HG03457 (cell line): ENCODE measurements around the gene ELAVL1.
"Not testable (repeated sequence)": the region's sequence is repeated elsewhere in the genome, so short reads cannot be mapped to it uniquely, and the experiment has no call there.

Source experiments
- ATAC-seq: cut with Tn5 transposase; IDR thresholded peaks from one replicate; pipeline ENCODE4 v1.9.1; 2021; ENCODE audit warnings: moderate number of reproducible peaks; ENCODE audit not compliant: unreplicated experiment

ELAVL1 gene

DNA sequence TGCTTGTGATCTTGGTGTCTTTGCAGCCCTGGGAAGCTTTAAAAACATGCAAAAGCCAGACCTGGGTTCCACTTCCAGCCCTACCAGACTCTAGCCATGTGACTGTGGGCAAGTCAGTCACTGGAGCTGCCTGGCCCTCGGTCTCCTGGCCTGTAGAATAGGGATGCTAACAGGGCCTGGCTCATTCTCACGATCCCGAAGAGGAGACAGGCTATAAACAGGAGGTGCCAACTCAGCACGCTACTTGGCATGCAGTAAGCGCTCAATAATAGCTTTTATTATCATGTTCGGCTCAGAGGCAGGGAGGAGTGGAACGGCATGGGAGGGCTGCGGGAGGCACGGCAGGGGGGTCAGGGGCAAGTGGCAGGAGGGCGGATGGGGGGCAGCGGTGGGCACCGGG lies 81.2 kb downstream of the ELAVL1 start:
- ATAC-seq = no peak

DNA sequence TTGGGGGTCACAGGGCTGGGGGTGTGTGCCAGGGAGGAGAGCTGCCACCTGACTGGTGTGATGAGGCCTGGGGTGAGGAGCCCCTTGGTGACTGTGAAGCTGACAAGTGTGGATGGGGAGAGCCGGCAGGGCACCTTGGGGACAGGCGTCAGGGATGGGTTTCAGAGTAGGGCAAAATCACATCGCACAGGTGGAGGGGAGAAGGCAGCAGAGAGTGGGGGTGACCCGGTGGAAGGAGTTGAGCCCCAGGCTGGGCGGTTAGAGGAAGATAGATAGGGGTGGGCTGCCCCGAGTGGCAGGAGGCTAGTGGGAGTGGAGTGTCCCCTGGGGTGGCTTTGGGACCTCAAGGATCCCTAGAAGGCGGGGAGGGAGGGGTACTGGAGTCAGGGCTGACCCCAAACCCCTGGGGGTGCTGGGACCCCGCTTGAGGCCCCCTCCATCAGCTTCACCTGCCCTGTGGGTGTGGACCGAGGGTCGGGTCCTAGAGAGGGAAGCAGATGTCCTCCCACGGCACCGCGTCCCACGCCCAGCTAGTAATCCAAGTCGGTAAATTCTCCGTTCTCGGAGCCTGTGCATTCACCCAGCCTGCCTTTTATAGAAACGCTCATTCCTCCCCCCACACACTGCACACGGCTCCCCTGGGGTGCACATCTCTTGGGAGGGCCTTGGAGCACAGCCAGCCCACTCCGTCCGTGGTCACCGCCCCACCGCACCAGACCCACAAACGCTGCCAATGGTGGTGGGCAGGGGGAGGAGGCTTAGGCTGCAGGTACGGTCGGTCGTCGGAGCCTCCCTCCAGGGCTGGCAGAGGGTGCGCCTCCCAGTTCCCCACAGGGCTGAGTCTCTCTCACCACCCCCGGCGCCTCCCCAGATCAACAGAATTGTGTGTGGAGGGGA lies 81.9 kb downstream of the ELAVL1 start:
- no peak for ATAC-seq

DNA sequence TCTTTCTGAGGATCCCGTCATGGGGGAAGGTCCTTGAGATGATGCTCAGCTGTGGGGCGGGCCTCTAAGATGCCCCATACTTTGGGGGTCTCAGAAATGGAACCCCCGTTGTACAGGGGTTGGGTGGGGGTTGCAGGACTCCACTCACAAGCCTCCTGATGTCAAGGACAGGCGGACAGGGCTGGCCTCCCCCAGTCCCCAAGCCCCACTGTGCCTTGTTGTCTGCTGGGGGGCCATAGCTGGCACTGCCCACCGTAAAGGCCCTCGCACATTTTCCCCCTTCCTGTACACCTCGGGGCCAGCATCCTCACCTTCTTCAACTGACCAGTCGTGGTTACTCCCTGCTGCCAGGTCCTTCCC lies 82.6 kb downstream of the ELAVL1 start:
- ATAC-seq = no peak

DNA sequence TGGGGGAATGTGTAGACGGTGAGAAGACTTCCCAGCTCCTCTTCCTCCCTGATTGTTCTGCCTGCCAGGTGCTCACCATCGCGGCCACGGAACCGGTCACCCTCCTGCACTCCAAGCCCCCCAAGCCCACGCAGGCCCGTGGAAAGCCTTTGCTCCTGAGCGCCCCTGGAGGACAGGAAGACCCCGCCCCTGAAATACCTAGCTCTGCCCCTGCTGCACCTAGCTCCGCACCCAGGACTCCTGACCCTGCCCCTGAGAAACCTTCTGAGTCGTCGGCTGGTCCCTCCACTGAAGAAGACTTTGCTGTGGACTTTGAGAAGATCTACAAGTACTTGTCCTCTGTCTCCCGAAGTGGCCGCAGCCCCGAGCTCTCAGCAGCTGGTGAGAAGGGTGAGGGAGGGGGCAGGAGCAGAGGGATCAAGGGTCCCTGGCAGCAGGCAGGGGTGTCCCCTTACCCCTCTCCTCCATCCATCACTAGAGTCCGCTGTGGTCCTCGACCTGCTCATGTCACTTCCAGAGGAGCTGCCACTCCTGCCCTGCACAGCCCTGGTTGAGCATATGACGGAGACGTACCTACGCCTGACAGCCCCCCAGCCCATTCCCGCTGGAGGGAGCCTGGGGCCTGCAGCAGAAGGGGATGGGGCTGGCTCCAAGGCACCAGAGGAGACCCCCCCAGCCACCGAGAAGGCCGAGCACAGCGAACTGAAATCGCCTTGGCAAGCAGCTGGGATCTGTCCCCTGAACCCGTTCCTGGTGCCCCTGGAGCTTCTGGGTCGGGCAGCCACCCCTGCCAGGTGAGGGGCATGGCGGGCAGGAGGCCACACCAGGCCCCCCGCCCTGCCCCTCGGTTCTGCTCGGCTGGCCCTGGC lies 83.2 kb downstream of the ELAVL1 start:
- ATAC-seq = no peak

DNA sequence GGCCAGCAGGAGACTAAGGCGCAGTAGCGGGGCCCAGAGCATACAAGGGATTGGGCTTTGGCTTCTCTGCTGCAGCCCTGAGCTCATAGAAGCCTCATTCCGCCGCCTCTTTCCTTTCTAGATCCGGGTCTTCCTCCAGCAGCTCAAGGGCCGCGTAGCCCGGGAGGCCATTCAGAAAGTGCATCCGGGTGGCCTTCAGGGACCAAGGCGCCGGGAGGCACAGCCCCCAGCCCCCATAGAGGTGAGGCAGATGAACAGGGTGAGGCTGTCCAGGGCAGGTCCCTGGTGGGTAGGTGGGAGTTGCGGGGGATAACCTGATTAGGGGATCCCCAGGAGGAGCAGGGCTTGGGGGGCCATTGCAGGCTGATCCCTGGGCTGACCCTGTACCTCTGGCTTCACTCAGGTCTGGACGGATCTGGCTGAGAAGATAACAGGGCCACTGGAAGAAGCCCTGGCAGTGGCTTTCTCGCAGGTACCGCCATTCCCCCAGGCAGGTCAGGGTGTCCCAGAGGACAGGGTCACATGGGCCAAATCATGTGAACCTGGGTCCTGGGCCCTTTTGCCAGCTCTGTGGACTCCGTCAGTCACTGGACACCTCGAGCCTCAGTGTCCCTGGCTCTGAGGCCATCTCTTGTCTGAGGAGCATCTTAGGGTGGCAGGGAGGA lies 84.0 kb downstream of the ELAVL1 start:
- ATAC-seq = no peak

DNA sequence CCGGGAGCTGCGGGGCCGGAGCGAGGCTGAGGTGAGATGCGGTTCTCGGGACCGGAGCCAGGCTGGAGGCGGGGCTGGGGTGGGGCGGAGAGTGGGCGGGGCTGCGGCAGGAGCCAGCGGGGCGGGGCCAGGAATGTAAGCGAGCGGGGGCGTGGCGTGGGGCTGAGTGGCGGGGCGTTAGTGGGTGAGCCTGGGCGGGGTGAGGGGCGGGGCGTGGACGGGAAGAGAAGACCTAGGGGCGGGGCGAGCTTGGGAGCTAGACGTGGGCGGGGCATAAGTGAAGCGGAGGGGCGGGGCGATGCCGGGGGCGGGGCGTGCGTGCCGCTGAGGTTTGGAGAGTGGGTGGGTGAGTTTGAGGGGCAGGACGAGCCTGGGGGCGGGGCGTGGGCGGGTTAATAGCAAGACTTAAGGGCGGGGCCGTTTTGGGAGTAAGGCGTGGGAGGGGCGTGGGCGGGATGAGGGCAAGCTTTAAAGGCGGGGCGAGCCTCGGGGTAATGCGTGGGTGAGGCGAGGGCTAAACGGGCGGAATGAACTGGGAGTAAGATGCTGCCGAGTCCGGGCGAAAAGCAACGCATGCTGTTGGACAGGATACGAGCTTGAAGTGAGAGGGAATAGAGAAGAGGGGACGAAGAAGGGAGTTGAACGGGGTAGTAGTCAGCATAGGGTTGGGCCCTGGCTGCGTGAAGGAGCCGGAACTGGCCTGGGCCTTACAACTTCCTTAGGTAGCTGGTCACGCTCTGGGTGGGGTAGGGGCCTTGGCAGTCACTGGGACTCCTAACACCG lies 84.7 kb downstream of the ELAVL1 start:
- ATAC-seq = peak; percentile 23

DNA sequence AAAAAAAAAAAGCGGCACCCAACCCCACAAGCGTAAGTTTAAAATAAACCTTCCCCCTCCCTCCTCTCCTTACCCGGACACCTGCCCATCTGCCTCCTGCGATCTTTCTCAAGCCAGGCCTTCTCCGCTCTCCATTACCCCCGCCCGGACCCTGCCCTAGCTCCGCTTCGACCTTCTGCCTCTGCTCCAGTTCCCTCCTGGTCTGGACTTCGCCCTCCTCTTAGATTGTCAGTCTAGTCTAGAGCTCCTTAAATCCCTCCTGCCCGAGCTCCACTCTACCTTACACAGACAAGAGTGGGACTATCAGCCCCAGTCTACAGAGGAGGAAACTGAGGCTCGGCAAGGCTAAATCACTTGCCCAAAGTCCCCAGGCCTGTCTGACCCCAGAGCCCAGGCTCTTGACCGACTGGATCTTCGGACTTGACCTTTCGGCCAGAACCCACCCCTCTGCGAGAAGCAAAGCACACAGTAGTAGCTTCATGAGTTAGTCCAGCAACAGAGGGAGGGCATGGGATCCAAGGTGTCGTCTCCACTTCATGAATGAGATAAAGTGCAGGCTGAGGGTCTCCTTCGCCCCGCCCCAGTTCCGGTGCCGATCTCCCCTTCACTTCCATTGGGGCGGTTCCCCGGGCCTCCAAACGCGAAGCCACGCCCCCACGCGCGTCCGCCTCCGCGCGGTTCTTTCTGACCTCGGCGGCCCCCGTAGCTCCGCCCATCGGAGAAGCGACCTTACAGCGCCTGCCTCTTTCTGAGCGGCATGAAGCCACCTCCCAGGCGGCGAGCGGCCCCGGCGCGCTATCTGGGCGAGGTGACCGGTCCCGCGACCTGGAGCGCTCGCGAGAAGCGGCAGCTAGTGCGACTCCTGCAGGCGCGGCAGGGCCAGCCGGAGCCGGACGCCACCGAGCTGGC lies 85.6 kb downstream of the ELAVL1 start, which contains the start of gene SNAPC2:
TSS of gene SNAPC2 (plus strand) at position 729 of the 909 bp plus-strand sequence. CDS start at position 758, 29 bp downstream.
- peak; percentile 46 for ATAC-seq

DNA sequence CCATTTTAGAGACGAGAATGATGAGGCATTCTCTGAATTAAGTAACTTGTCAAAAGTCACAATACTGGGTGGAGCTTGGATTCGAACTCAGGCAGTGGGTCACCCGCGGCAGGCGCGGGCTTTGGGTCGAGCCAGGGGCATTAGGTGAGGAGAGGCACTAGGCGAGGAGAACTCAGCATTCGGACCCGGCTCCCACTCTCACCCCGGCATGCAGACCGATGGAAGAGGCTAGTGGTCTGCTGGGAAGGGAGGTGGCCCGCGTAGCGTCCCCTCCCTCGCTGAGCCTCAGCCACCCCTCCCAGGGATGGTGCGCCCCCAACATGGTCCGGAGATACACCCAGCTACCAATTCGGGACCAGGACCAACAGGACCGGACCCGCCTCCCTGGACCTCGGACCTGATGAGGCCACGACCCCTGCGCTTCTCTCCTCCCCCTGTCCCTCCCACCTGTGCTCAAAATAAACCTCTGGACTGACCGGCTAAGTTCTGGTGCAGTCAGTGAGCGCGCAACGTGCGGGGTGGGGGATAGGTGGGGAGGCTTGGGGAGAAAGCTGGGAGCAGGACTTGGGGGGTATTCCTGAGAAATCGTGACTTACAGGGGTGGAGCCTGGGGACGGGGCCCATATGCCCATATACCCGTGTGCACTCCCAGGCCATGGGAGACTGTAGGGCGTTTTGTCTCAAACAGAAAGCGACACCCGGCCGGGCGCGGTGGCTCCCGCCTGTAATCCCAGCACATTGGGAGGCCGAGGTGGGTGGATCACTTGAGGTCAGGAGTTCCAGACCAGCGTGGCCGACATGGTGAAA lies 86.6 kb downstream of the ELAVL1 start:
- ATAC-seq = no peak

DNA sequence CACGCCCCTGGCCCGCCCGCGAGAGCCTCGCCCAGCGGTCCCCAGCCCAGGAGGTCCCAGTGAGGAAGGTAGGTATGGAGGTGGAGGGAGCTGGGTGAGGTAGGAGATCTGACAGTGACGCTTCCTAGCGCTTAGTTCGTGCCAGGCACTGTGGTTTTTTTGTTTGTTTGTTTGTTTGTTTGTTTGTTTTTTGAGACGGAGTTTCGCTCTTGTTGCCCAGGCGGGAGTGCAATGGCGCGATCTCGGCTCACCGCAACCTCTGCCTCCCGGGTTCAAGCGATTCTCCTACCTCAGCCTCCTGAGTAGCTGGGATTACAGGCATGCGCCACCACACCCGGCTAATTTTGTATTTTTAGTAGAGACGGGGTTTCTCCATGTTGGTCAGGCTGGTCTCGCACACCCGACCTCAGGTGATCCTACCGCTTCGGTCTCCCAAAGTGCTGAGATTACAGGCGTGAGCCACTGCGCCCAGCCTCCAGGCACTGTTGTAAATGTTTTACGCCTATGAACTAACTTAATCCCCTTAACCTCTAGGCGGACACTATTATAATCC lies 87.3 kb downstream of the ELAVL1 start:
- not testable (repeated sequence) for ATAC-seq

DNA sequence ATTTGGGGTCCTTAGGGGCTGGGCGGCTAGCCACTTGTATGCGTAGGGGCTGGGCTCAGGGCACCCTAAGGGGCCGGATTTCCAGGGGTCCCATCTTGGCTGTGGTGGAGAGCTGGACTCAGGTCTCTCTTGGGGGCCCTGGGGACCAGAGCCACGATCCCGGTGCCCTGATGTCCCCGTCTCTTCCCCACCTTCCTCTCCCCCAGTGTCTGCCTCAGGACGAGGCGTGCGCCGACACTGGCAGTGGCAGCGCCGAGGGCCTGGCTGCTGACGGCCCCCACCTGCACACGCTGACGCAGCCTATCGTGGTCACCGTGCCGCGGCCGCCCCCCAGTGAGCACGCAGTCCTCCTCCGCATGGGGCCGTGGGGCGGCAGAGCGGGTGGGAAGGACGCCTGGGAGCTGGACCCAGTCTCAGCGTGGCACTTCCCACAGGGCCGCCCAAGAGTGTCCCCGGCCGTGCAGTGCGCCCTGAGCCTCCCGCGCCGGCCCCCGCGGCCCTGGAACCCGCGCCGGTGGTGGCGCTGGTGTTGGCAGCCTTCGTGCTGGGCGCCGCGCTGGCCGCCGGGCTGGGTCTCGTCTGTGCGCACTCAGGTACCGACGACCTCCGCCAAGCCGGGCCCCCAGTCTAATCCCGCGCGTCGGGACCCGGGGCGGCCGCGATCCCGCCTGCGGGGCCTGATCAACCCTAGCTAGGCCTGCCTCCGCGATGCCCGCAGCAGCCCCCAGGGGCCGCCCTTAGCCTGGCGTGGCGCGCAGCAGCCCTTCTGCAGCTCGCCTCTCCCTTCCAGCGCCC lies 88.0 kb downstream of the ELAVL1 start:
- no peak for ATAC-seq

DNA sequence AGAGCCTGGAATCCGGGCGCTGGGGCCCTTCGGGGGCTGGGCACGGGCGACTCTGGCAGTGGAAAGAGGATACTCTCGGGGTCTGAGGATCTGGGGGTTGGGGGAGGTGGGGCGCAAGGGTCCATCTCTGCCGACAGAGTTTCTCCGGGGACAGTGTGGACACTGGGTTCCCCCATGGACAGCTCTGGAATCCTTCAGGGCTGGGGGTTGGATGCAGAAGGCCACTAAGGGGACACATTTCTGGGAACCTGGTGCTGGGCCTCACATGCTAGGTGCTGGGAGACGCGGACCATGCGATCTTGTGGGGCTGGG lies 88.5 kb downstream of the ELAVL1 start:
- no peak for ATAC-seq

DNA sequence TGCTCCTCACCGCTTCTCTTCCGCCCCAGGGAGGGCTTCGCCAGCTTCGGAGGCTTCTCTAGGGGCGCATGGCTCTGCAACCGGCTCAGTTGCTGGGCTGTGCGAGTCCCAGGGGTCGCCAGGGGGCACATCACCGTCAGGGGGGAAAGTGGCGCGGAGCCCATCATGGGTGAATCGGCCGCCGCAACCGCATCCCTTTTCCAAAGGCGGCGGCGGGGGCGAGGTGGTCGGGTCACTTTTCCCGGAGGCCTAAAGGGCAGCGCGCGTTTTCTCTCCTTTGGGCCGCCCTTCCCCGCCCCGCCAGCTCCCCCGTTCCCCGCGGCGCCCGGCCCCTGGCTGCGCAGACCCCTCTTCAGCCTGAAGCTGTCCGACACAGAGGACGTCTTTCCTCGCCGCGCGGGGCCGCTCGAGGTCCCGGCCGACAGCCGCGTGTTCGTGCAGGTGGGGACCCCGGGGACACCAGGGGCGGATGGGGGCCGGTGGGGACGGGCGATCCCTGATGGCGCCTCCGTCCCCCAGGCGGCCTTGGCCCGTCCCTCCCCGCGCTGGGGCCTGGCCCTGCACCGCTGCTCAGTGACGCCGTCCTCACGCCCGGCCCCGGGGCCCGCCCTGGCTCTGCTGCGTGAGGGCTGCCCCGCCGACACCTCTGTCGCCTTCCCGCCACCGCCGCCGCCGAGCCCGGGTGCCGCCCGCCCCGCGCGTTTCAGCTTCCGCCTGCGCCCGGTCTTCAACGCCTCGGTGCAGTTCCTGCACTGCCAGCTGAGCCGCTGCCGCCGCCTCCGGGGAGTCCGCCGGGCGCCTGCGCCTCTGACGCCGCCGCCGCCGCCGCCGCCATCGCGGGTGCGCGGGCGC lies 89.1 kb downstream of the ELAVL1 start:
- no peak for ATAC-seq

DNA sequence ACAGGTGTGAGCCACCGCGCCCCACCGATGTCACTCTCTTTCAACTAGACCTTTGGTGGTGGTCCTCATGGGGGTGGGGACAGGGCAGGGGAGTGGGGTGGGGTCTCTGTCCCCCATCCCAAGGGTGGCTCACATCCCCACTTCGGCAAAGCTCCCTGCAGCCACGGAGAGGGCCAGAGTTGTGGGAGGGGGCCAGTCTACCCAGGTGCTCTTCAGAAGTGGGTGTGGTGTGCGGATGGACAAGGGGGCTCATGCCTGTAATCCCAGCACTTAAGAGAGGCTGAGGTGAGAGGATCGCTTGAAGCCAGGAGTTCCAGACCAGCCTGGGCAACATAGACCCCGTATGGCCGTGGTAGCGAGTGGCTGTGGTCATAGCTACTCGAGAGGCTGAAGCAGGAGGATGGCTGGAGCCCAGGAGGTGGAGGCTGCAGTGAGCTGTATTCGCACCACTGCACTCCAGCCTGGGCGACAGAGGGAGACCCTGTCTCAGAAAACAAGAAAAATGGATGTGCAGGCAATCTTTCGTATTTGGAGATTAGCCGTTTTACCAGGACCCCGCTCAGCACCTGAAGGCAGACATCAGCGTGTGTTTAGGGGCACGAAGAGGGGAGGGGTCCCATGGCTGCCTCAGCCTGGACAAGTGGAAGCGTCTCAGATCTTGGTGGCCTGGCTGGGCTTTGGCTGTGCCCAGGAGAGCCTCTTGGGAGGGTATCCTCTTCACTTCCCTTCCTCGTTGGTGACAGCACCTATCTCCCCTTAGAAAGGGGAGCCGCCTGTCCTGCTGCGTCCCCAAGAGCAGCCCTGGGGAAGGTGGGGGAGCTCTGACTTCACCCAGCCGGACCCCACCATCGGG lies 90.0 kb downstream of the ELAVL1 start:
- no peak for ATAC-seq

DNA sequence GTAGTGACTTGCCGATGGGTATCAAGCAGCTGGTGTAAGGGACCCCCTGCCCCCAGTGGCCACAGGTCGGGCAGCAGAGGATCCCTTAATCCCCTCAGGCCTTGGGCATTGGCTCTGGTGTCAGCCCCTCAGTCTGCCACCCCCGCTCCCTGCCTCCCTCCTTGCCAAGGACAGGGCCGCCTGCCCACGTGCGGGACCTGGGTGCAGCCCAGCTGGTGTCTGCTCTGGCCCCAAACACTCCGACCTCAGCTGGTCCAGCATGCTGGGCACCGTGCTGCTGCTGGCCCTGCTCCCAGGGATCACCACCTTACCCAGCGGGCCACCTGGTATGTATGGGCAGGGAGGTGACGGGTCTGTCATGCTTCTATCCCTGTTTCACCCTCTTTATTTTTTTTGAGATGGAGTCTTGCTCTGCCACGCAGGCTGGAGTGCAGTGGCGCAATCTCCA lies 90.8 kb downstream of the ELAVL1 start, which contains the start of gene TGFBR3L:
TSS of gene TGFBR3L (plus strand) at position 233 of the 448 bp plus-strand sequence.
- no peak for ATAC-seq

DNA sequence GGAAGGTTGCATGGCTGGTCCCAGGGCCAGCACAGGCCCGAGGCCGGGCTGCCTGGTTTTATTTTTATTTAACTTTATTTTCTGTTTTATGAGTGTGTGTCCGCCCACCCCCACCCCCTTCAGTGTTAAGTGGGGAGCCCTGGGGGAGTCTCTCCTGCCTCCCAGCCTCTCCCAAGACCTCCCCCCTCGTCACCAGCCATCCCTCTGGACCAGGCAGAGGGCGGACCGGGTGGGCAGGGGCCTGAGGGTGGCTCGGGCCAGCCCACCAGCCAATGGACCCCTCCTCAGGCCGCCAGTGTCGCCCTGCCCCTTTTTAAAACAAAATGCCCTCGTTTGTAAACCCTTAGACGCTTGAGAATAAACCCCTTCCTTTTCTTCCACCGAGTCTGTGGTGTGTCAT lies 91.3 kb downstream of the ELAVL1 start:
- ATAC-seq = no peak

DNA sequence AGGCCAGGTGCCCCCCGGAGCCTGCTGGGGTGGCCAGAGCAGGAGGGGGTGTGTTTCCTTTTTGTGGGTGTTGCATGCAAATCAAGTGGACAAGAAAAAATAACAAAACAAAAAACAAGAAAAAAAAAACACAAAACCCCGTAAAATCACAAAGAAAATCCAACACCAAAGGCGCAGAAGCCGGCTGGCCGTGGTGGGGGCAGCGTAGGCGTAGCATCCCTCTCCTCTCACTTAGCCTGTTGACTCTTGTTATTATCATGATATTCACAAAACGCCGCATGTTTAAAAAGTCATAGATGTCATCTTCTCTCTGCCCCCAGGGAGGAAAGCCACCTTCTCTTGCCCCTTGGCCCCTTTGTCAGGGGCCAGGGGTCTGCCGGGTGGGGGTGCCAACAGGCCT lies 91.8 kb downstream of the ELAVL1 start:
- no peak for ATAC-seq
